PFSK-1 (cell line): Measurements from ENCODE around the gene DRGX.

Source experiments
- FOXP2 ChIP-seq: optimal IDR thresholded peaks from 2 replicates; pipeline ENCODE3; 2011; ENCODE audit warnings: borderline replicate concordance, control low read depth, inconsistent platforms; ENCODE audit not compliant: insufficient read depth; ENCODE audit errors: extremely low read length, extremely low read depth
- POLR2AphosphoS5 ChIP-seq: IDR thresholded peaks from 2 replicates; pipeline ENCODE4 v1.6.1; 2012; ENCODE audit warnings: low read depth, mild to moderate bottlenecking, control low read depth, low read length, moderate library complexity
- REST ChIP-seq, 2 experiments: IDR thresholded peaks; 2 replicates each; pipeline versions ENCODE4 v1.6.1 to v1.8.0; 2011 to 2012; ENCODE audit warnings: low read depth in 2 of 2, low read length in 2 of 2, control low read depth in 1 of 2, inconsistent platforms in 1 of 2, mild to moderate bottlenecking in 1 of 2, moderate library complexity in 1 of 2; ENCODE audit not compliant: insufficient read depth in 1 of 2
- SIN3A ChIP-seq: IDR thresholded peaks from 2 replicates; pipeline ENCODE4 v1.6.1; 2012; ENCODE audit warnings: mild to moderate bottlenecking, low read length, moderate library complexity, borderline replicate concordance; ENCODE audit not compliant: insufficient read depth
- TAF1 ChIP-seq: IDR thresholded peaks from 2 replicates; pipeline ENCODE4 v1.6.1; 2012; ENCODE audit warnings: low read length, control low read depth, borderline replicate concordance; ENCODE audit not compliant: insufficient read depth

DNA sequence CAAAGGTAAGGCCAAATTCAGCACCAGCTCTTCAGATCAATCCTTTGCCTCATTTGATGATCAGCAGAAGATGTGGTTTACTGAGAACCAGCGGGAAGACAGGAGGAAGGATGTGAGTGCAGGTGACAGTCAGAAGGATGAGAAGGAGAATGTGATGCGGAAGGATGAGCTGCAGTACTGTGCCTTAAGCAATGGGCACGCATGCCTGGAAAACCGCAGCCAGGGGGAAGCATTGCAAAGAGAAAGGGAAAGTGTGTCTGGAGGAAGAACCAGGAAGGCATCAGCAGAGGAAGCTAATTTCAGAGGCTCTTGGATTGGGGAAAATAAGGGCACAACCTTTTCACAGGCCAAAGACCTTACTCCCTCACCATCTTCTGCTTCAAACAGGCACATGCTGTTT, 71.2 kb downstream of the DRGX start:
- TF ChIP-seq TAF1 (no peak), POLR2AphosphoS5 (no peak), REST (IDR thresholded peaks at IDR 0.05; ENCODE audit: insufficient read depth in 1 of 2, low read depth in 2 of 2, low read length in 2 of 2) (no peak), SIN3A (no peak), FOXP2 (no peak)
